Astrocyte (in vitro differentiated cells and primary cell): Measurements from ENCODE around the gene SH2B2. TPM values are rescaled to one million over a fixed set of nuclear protein-coding genes. Genes with fewer than 3 reads are reported as not detected.

ENCODE experiments used
- DNase-seq: peaks from one replicate; pipeline ENCODE4 v3.0.0-alpha.2; 2010; ENCODE audit warnings: low read depth
- FAIRE-seq: peaks from 2 replicates; lab custom pipeline; 2011; peaks lifted over from hg19 to GRCh38; lab: Jason Lieb, UNC
- H2AFZ ChIP-seq: 2 replicates; pipeline ENCODE4 v1.6.0; 2012; ENCODE audit warnings: low read depth, low read length, inconsistent platforms
- H3K27ac ChIP-seq: 2 replicates; pipeline ENCODE4 v1.5.1; 2011; ENCODE audit warnings: low read depth, low read length, inconsistent platforms
- H3K27me3 ChIP-seq: 2 replicates; pipeline ENCODE4 v1.6.0; 2011; ENCODE audit warnings: low read length, inconsistent platforms; ENCODE audit not compliant: insufficient read depth
- H3K36me3 ChIP-seq: 2 replicates; pipeline ENCODE4 v1.5.1; 2011; ENCODE audit warnings: low read length, inconsistent platforms; ENCODE audit not compliant: insufficient read depth
- H3K4me1 ChIP-seq: 2 replicates; pipeline ENCODE4 v1.5.1; 2011; ENCODE audit warnings: low read length, inconsistent platforms; ENCODE audit not compliant: insufficient read depth
- H3K4me2 ChIP-seq: 2 replicates; pipeline ENCODE4 v1.6.0; 2012; ENCODE audit warnings: low read length, inconsistent platforms
- H3K4me3 ChIP-seq: 2 replicates; pipeline ENCODE4 v1.5.1; 2011; ENCODE audit warnings: low read depth, mild to moderate bottlenecking, low read length, inconsistent platforms; ENCODE audit not compliant: insufficient read depth
- H3K79me2 ChIP-seq: 2 replicates; pipeline ENCODE4 v1.6.0; 2012; ENCODE audit warnings: mild to moderate bottlenecking, low read length, inconsistent platforms; ENCODE audit not compliant: insufficient read depth
- H3K9ac ChIP-seq: 2 replicates; pipeline ENCODE4 v1.6.0; 2012; ENCODE audit warnings: mild to moderate bottlenecking, low read length, inconsistent platforms
- H3K9me3 ChIP-seq: 2 replicates; pipeline ENCODE4 v1.5.1; 2012; ENCODE audit warnings: low read depth, mild to moderate bottlenecking, low read length, inconsistent platforms; ENCODE audit not compliant: insufficient read depth
- H4K20me1 ChIP-seq: 2 replicates; pipeline ENCODE4 v1.6.0; 2012; ENCODE audit warnings: low read length, inconsistent platforms; ENCODE audit not compliant: insufficient read depth
- H3K27ac Mint-ChIP-seq: one replicate; pipeline ENCODE4 v1.8.0; 2021; ENCODE audit warnings: mild to moderate bottlenecking, mixed read lengths; ENCODE audit not compliant: unreplicated experiment
- H3K27me3 Mint-ChIP-seq: one replicate; pipeline ENCODE4 v1.8.0; 2021; ENCODE audit warnings: low read depth, mixed read lengths; ENCODE audit not compliant: unreplicated experiment
- H3K36me3 Mint-ChIP-seq: one replicate; pipeline ENCODE4 v1.8.0; 2021; ENCODE audit warnings: low read depth, mixed read lengths; ENCODE audit not compliant: unreplicated experiment
- H3K4me1 Mint-ChIP-seq: one replicate; pipeline ENCODE4 v1.8.0; 2021; ENCODE audit warnings: low read depth, mixed read lengths; ENCODE audit not compliant: unreplicated experiment
- H3K4me3 Mint-ChIP-seq: one replicate; pipeline ENCODE4 v1.8.0; 2021; ENCODE audit warnings: mild to moderate bottlenecking, moderate library complexity, mixed read lengths; ENCODE audit not compliant: unreplicated experiment
- H3K9me3 Mint-ChIP-seq: one replicate; pipeline ENCODE4 v1.8.0; 2021; ENCODE audit warnings: mild to moderate bottlenecking, mixed read lengths; ENCODE audit not compliant: unreplicated experiment
- EZH2 ChIP-seq: IDR thresholded peaks from 2 replicates; pipeline ENCODE4 v1.6.1; 2012; ENCODE audit warnings: mild to moderate bottlenecking, low read length, inconsistent platforms; ENCODE audit not compliant: insufficient read depth
- total RNA-seq: library from RNA; stranded (reverse); gene quantifications from 2 replicates; pipeline ENCODE4 v1.2.1, GENCODE V29; 2021
- TF ChIP-seq, protein P1 (sequence below): IDR thresholded peaks from 2 replicates; pipeline ENCODE4 v1.5.1; 2011; ENCODE audit warnings: low read depth, mild to moderate bottlenecking, inconsistent platforms, low read length, moderate library complexity; ENCODE audit not compliant: insufficient read depth

SH2B2 gene
- total RNA-seq, 1 donor from 2014 or later: 5.6 TPM

DNA sequence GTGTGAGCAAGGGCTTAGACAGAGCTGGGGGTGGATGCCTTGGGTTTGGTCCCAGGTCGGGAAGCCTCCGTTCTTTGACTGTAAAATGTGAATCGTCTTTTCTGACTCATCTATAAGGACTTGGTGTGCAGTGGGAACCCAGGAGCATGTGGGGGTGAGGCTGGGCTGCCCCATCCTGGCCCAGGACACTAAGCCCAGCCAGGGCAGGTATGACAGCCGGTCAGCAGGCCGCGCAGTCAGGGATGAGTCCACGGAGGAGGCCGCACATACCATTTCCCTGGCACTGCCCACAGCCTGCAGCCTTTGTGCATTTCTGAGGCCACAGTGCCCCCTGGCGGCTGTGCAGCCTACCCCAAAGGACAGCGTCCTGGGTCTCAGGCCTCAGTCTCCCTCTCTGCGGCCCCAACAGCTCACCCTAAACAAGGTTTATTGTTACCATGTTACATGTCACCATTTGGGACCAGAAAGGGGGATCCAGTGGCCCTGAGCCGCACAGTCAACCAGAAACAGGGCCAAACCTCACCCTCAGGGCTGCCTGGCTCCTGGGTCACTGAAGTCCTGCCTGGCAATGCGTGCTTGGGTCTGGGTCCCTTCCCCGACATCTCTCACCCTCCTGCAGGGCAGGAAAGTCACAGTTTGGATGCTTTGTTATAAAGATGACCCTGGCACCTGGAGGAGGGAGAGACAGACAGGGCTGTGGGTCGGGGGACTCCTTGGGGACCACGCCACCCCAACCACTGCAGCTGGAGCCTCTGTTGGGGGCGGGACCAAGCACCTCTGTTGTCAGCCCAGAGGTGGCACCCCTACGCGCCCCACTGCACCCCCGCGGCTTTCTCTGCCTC lies 14.4 kb upstream of the SH2B2 start:
- no peak overlapping the region for H3K27ac Mint-ChIP-seq
- TF ChIP-seq EZH2: no peak
- TF ChIP-seq, protein P1, sequence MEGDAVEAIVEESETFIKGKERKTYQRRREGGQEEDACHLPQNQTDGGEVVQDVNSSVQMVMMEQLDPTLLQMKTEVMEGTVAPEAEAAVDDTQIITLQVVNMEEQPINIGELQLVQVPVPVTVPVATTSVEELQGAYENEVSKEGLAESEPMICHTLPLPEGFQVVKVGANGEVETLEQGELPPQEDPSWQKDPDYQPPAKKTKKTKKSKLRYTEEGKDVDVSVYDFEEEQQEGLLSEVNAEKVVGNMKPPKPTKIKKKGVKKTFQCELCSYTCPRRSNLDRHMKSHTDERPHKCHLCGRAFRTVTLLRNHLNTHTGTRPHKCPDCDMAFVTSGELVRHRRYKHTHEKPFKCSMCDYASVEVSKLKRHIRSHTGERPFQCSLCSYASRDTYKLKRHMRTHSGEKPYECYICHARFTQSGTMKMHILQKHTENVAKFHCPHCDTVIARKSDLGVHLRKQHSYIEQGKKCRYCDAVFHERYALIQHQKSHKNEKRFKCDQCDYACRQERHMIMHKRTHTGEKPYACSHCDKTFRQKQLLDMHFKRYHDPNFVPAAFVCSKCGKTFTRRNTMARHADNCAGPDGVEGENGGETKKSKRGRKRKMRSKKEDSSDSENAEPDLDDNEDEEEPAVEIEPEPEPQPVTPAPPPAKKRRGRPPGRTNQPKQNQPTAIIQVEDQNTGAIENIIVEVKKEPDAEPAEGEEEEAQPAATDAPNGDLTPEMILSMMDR: peak; percentile 79
- no peak for FAIRE-seq

DNA sequence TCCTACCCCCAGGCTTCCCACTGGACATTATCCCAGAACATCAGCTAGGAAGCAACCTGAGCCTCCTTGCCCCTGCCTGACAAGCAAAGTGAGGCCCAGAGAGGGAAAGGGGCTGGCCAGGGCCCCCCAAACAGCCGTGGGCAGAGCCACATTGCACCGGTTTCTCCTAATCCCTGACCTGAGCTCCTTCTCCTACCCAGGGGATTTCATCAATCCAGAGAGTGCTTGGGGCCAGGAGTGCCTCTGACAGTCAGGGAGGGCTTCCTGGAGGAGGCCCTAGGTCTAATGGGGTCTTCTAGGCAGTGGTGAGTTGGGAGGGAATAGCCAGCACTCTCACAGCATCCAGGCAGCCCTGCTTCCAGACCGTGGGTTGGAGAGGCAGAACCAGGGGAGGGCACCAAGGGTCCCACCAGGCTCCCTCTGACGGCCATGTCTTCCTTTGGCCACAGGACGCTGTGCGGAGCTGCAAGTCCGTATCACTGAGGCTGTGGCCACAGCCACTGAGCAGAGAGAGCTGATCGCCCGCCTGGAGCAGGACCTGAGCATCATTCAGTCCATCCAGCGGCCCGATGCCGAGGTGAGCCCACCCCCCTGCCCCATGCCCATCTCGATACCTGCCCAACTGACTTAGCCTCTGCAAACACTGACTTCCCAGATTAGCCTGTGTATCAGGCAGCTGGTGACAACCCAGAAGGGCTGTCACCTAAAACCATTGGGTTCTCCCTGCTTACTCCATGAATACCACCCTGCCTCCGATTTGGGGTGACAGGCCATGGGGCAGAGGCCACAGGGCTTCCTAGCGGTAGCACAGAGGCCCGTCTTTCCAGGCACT lies 13.5 kb upstream of the SH2B2 start:
- Histone ChIP-seq H3K27ac (no peak overlapping the region), H3K4me1 (peaks cover 16% of the 10 kb centered on the region), H3K27me3 (no peaks in the 10 kb centered on the region), H3K9ac (peak overlapping the region; percentile 2), H3K9me3 (no peaks in the 10 kb centered on the region), H3K4me3 (no peak overlapping the region), H3K79me2 (no peaks in the 10 kb centered on the region), H3K36me3 (no peaks in the 10 kb centered on the region), H2AFZ (no peak overlapping the region), H3K4me2 (peak overlapping the region; percentile 46), H4K20me1 (no peaks in the 10 kb centered on the region)
- Mint-ChIP-seq H3K4me1 (peaks cover 11% of the 10 kb centered on the region), H3K36me3 (peaks cover 3% of the 10 kb centered on the region), H3K27me3 (peaks cover 9% of the 10 kb centered on the region), H3K9me3 (peaks cover 2% of the 10 kb centered on the region), H3K27ac (no peak overlapping the region), H3K4me3 (no peak overlapping the region)
- FAIRE-seq (no peak), DNase-seq (no peak)
- TF ChIP-seq, protein P1: no peak
- TF ChIP-seq EZH2: no peak

More for the DNA sequence above, 14.4 kb upstream of the SH2B2 start:
- Histone ChIP-seq H3K27me3 (no peaks in the 10 kb centered on the region), H3K4me2 (peak overlapping the region; percentile 70), H3K9me3 (no peaks in the 10 kb centered on the region), H2AFZ (peak overlapping the region; percentile 22), H3K36me3 (no peaks in the 10 kb centered on the region), H4K20me1 (no peaks in the 10 kb centered on the region), H3K4me3 (no peak overlapping the region), H3K4me1 (peaks cover 16% of the 10 kb centered on the region), H3K27ac (no peak overlapping the region), H3K79me2 (no peaks in the 10 kb centered on the region), H3K9ac (no peak overlapping the region)
- DNase-seq: peak; percentile 45
- Mint-ChIP-seq H3K36me3 (peaks cover 3% of the 10 kb centered on the region), H3K27me3 (peaks cover 14% of the 10 kb centered on the region), H3K4me3 (no peak overlapping the region), H3K9me3 (peaks cover 2% of the 10 kb centered on the region), H3K4me1 (peaks cover 11% of the 10 kb centered on the region)
